Stimulated activated CD4-positive, alpha-beta T cell treated with anti-CD3 and anti-CD28 coated beads, Interleukin-2, amount 100 ng/mL, for 48 hours (primary cell): ENCODE data around the gene GM2A.
A peak's percentile ranks its signal among the peaks of the same experiment; 100 is the strongest.

Source experiments
- DNase-seq, 2 donors: peaks; one replicate each; pipeline ENCODE4 v3.0.0-alpha.2; 2020

The GM2A gene

DNA sequence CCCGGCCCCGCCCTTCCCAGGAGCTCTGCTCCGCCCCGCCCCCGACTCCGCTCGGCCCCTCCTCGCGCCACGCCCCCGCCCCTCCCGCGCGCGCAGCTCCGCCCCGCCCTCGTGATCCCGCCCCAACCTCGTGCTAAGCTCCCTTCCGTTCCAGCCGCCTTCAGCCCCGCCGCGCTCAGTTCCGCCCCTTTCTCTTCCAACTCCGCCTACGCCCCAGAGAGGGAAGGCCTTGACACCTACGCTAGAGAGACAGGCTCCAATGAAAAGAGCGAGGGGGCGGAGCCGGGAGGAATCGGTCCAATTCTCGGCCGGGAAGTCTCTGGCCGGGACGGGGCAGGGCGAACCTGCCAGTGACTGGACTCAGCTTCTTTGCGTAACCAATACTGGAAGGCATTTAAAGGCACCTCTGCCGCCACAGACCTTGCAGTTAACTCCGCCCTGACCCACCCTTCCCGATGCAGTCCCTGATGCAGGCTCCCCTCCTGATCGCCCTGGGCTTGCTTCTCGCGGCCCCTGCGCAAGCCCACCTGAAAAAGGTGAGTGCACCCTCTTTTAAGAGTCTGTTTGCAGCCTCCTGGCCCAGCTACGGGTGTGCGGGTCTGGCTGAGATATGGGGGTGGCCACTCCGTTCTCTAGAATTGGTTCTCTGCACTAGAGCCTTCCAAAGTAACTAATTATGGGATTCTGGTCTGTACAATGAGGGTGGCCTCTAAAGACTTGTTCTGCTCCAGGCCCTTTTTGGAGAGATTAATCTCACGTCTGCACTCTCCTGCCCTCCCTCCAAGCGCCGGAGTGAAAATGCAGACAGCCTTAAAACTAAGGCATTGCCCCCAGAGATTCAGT lies at the start of gene GM2A:
Gene GM2A (plus strand): TSS at position 424 of the 843 bp plus-strand sequence. CDS start 32 bp downstream, at position 456.
- DNase-seq: peak; percentile 98 to 99

DNA sequence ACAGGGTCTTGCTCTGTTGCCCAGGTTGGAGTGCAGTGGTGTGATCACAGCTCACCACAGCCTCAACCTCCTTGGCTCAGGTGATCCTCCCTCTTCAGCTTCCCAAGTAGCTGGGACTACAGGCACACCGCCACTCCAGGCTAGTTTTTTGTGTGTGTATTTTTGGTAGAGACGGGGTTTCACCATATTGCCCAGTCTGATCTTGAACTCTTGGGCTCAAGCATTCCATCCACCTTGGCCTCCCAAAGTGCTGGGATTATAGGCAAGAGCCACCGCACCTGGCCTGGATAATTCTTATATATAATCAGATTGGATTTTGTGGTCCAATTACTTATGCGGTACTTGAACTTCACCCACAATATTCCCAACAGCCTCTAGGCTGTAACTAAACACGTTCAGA lies 48.9 kb upstream of the GM2A start:
- no peak for DNase-seq

DNA sequence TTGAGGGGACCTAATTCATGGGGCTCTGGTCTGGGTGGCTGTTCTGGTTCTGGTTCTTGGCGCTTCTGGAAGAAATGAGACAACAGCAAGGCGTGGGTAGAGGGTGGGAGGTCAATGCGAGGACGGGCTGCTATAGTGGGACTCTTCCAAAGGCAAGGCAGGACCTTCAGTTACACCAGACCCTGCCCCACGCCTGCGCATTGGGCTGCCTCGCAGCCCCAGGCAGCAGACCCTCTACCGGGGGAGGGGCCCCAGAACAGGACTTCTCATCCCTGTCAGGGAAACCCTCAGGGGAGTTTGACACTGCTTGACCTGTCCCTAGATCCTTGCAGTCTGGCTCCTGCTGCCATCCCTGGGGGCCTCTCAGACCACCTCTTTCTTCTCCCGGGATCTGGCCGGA lies 47.6 kb upstream of the GM2A start:
- no peak for DNase-seq

GRCh38 chr5:151208481-151208914 lies 44.5 kb upstream of the GM2A start:
- DNase-seq: no peak

DNA sequence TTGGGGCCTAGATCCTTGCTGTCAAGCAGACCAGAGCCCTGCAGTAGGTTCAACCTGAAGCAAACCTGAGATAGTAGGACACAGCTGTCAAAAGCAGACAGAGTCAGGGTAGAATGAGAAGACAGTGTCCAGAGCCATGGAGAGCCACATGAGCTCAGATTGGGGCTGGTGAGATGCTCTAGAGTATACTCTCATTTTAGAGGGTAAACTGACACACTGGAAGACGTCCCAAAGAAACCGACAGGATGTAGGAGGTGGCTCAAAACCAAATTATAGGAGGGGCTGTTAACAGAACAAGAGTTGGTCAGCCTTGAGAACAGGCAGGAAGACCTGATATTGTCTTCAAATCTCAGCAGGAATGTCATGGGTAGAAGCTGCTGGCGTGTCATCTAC lies 40.6 kb upstream of the GM2A start:
- no peak for DNase-seq

DNA sequence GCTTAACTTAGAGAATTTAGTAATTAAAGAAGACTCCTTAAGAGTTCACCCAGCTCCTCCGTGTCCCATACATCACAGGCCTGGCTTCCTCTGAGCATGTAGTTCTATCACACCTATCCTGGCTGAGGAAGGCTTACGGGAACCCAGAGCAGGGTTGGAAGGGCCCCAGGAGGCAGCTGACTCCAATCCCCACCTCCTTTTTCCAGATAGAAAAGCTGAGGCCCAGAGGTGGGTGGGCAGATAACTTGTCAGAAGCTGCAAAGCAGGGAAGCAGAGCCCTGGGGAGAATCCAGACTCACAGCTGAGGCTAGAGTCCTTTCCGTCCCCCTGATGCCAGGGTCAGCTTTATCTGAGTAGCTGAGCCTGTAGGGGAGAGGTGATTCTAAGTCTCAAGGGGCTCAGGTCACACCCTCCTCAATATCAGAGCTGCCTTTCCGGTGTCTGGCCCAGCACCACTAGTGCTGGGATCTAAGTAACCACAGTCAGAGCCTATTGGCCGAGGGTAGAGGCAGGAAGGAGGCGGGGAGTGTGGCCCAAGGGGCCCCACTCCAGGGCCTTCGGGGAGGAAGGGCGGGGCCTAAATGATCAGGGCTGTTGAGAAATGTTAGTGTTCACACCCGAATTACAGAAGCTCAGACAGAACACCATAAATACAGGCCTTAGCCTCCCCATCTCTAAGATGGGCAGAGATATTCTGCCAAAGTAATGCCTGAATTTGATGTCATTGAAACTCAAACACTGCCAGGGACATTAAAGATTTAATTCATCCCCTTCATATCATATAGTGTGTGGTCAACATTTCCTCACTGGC lies 39.0 kb upstream of the GM2A start:
- peak; percentile 73 for DNase-seq

DNA sequence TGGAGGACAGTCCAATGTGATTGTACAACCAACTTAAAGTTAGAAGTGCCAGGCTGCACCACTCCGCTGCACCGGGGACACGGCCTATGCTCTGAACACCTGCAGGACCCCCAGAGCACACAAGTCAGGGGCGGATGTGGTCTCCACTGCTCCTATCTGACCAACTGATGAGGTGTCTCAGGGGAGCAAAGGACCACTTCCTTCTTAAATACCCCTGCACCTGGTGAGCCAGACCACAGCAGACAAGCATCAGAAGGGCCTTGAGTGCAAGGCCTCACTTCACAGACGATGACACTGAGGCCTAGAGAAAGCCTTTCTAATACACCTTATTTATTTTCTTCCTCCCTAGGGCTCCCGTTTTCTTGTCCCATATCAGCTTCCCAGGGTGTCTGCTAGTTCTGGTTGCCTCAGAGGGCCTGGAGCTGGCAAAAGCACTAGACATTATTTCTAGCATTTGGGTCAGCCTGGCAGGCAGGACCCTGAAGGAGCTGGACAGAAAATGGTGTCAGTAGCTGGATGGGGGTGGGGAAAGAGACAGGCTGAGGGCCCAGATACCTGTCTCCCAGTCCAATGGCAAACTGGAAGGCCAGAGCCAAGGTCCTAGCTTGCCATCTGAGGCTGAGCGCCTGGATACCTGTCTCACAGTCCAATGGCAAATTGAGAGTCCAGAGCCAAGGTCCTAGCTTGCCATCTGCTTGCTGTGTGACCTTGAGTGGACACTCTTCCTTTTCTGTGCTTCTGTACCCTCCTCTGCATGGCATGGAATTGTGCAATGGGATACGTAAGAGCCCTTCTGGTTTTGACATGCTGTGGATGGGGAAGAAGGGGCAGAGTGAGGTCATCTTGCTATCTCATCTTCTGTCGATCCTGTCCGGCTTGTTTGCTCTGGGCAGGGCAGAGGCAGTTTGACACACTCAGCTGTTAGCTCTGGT lies 38.1 kb upstream of the GM2A start:
- DNase-seq: no peak

GRCh38 chr5:151215546-151215880 lies 37.5 kb upstream of the GM2A start:
- DNase-seq: no peak

DNA sequence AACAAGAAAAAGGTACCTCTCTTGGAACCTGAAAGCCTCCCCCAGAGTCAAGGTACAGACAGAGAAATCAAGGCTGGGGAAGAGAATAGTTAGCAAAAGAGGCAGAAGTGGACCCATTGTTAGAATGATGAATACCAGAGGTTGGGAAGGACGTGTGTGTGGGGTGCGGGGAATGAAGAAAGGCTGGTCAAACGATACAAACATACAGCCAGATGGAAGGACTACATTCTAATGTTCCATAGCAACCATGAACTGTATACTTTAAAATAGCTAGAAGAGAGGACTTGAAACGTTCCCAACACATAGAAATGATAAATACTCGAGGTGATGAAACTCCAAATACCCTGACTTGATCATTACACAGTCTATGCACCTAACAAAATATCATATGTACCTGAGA lies 36.2 kb upstream of the GM2A start:
- no peak for DNase-seq

- no peak for DNase-seq
Measured at GRCh38 chr5:151218177-151218576, 34.8 kb upstream of the GM2A start.

GRCh38 chr5:151219138-151219537 lies 33.8 kb upstream of the GM2A start:
- DNase-seq: no peak

DNA sequence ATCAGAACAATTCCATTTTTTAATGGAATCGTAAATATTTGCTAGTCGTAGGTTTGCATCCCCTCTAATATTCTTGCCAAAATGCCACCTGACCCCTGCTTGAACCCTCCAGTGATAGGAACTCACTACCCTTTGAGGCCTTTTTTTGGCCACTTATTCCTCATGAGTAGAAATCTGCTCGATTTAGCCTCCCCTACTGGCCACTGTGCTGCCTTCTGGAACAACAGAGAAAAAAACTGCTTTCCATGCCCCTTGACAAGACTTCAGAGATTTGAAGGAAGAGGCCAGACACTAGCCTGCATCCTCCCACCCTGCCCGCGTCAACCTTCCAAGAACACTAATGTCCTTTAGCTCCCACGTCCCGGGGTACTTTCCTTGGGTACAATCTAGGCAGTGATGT lies 33.2 kb upstream of the GM2A start:
- DNase-seq: no peak

DNA sequence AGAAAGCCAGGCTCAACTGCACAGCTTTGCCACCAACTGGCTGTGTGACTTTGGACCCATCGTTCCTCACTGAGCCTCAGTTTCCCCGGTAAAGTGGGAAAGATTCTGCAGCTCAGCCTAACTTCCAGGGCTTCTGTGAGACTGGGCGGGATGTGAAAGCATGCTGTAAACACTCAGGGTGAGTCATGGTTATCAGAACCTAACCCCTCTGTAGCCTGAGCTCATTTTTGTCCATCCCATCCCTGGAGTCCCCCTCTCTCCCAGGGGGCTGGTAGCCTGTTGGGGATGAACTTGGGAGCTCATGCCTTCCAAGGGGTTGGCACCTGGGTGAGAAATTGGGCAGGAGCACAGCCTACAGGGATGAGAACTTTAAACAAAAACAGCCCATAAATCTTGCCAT lies 31.4 kb upstream of the GM2A start:
- no peak for DNase-seq

GRCh38 chr5:151222054-151222789 lies 30.8 kb upstream of the GM2A start:
- DNase-seq: no peak

DNA sequence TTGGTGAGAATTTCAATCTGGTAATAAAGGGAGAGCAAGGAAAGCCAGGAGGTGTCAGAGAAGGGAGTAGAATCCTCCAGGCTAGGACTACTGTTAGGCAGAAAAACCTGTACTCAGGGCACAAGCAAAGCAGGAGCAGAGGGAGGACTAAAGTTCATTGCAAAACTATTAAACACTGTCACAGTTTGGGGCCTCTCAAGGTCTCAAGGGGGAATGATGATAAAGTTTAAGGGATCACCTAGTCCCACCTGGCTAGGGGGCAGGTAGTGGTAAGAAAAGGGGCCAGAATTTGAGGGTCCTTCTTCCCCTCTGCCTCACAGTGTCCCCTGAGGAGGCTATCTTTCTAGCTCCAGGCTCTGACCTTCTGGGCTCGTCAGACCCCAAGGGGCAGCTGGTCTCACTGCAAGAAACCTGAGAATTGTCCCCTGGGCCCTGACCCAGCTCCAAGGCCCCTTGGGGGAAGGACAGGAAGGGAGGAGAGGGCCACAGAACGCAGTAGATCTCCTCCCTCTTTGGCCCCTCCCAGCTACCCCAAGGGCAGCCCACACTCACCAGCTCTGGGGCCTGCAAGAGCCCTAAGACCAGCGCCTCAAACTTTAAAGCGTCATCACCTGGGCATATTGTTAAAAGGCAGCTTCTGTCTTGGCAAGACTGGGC lies 30.1 kb upstream of the GM2A start:
- DNase-seq: no peak

- peak; percentile 44 to 45 for DNase-seq
Measured at GRCh38 chr5:151223447-151224264, 29.3 kb upstream of the GM2A start, which contains the start of gene CCDC69. TSS of gene CCDC69 (minus strand) at chr5:151224092. CDS start at chr5:151223970, 122 bp downstream.

DNA sequence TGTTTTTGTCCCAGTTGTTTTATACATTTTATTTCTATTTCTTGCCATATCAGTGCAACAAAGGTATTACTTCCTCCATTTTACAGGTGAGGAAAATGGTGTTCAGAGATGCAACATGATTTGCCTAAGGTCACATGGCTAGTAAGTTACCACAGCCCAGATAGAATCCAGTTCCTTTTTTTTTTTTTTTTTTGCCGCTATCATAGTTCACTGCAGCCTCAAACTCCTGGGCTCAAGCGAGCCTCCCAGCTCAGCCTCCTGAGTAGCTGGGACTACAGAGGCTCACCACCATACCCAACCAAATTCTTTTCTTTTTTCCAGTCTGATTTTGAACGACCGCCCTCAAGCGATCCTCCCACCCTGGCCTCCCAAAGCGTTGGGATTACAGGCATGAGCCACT lies 28.6 kb upstream of the GM2A start:
- no peak for DNase-seq

DNA sequence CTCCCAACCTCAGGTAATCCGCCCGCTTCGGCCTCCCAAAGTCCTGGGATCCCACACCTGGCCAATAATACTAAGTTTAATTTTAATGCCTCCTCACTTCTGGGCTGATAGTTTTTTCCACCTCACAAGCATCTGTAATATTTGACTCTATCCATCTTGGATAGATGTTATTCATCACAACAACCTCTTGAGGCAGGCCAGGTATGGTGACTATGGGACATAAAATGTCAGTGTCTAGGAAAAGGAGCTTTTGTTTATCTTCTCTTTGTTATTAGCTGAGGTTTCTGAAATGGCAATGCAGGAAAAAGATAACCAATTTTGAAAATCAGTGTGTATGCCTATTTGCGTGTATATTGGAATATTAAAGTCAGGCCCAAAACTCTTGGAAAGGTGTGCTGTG lies 27.9 kb upstream of the GM2A start:
- no peak for DNase-seq

GRCh38 chr5:151225475-151225874 lies 27.5 kb upstream of the GM2A start:
- DNase-seq: no peak

DNA sequence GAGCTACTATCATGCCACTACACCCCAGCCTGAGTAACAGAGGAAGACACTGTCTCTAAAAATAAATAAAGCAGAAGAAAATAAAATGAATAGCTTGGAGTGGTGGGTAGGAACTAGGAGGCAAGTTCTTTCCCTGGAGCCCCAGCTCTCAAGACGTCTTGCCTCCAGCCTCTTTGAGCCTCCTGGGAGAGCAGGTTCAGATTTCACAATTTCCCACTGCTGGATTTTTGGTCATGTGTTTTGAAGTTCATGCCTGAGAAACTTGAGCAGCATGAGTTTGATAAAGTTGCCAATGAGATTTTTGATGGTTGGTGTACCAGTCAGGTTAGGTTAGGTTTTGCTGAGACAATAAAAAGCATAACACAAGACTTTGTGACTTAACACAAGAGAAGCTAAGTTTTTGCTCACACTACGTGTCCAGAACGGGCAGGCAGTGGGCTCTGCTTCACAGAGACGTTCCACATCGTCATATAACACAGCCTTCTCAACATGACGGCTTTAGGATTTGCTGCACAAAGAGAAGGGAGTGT lies 25.0 kb upstream of the GM2A start:
- DNase-seq: no peak

DNA sequence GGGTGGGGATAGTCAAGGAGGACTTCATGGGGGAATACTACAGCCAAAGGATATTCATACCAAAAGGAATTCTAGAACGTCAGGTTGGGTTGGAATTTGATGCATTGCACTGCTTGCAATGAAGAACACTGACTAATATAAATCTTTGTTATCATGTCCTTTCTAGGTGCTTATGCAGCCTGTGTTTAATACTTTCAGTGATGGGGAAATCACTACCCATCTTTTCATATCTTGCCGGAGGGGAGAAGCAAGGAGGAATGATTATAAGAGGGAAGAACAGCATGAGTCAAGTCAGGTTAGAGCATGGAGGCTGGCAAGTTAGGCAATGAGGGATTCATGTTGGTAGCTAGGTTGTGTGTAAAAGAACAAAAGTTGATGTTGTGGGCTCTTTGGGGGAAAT lies 24.0 kb upstream of the GM2A start:
- DNase-seq: no peak
